ENCODE data around the gene KCNC1. TPM values are rescaled to one million over a fixed set of nuclear protein-coding genes. Genes with fewer than 3 reads are reported as not detected.

Gene KCNC1
- polyA plus RNA-seq, 1 donor from 2014 or later = 8.9 TPM

DNA sequence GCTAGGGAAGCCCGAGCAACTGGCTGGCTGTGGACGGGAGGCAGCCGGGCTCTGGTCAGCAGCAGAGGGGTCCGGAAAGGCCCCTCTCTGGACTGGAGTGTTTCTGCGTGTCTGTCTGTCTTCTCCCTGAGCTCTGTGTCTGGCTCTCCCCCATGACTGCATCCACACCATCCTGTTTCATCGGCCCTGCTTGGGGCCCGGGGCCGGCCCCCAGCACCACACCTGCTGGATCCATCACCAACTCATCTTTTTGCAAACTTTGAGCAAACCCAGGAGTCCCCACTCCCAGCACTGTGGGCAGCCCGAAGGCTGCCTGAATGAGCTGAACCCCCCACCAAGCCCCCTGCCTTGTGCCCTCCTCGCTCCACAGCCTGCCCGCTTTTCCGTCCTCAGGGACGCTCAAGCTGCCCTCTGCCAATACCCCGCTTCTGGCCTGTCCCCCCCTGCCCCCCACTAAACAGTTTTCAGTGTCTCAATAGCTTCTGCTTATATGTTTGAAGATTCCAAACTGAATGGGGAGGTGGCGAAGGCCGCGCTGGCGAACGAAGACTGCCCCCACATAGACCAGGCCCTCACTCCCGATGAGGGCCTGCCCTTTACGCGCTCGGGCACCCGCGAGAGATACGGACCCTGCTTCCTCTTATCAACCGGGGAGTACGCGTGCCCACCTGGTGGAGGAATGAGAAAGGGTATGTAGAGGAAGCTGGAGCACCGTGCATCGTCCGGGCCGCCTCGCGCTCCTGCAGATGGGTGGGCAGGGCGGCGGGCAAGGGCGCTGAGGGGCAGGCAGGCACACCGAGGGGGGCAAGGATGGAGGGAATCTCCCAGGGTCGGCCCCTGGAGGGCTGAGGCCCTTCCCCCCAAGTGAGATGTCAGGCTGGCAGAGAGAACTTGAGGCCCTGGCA, 44.6 kb downstream of the KCNC1 start:
- no peaks in the 10 kb centered on the region for H3F3A ChIP-seq (ENCODE audit: insufficient read depth, low read length, poor library complexity, severe bottlenecking)
- H2AFZ ChIP-seq (ENCODE audit: low read depth, low read length) = no peak overlapping the region
- H3K4me3 ChIP-seq (ENCODE audit: low read length) = no peak overlapping the region
- H3K36me3 ChIP-seq (ENCODE audit: insufficient read depth, low read length) = no peaks in the 10 kb centered on the region
- no peak overlapping the region for H3K4me2 ChIP-seq (ENCODE audit: low read length)
- TF ChIP-seq, protein P1, sequence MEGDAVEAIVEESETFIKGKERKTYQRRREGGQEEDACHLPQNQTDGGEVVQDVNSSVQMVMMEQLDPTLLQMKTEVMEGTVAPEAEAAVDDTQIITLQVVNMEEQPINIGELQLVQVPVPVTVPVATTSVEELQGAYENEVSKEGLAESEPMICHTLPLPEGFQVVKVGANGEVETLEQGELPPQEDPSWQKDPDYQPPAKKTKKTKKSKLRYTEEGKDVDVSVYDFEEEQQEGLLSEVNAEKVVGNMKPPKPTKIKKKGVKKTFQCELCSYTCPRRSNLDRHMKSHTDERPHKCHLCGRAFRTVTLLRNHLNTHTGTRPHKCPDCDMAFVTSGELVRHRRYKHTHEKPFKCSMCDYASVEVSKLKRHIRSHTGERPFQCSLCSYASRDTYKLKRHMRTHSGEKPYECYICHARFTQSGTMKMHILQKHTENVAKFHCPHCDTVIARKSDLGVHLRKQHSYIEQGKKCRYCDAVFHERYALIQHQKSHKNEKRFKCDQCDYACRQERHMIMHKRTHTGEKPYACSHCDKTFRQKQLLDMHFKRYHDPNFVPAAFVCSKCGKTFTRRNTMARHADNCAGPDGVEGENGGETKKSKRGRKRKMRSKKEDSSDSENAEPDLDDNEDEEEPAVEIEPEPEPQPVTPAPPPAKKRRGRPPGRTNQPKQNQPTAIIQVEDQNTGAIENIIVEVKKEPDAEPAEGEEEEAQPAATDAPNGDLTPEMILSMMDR (IDR thresholded peaks at IDR 0.05; ENCODE audit: poor library complexity, severe bottlenecking) = no peak
- TF ChIP-seq EP300 (conservative IDR thresholded peaks at IDR 0.05; ENCODE audit: poor library complexity, severe bottlenecking) (no peak), RAD21 (conservative IDR thresholded peaks at IDR 0.05) (no peak), MXI1 (conservative IDR thresholded peaks at IDR 0.05; ENCODE audit: poor library complexity, severe bottlenecking) (no peak), SMC3 (conservative IDR thresholded peaks at IDR 0.05; ENCODE audit: poor library complexity) (no peak), POLR2AphosphoS5 (IDR thresholded peaks at IDR 0.05) (no peak), TAF1 (IDR thresholded peaks at IDR 0.05; ENCODE audit: low read depth) (no peak), EZH2 (IDR thresholded peaks at IDR 0.05; ENCODE audit: borderline replicate concordance, insufficient read depth, low read length, poor library complexity, severe bottlenecking) (no peak)
- TF ChIP-seq, protein P2, sequence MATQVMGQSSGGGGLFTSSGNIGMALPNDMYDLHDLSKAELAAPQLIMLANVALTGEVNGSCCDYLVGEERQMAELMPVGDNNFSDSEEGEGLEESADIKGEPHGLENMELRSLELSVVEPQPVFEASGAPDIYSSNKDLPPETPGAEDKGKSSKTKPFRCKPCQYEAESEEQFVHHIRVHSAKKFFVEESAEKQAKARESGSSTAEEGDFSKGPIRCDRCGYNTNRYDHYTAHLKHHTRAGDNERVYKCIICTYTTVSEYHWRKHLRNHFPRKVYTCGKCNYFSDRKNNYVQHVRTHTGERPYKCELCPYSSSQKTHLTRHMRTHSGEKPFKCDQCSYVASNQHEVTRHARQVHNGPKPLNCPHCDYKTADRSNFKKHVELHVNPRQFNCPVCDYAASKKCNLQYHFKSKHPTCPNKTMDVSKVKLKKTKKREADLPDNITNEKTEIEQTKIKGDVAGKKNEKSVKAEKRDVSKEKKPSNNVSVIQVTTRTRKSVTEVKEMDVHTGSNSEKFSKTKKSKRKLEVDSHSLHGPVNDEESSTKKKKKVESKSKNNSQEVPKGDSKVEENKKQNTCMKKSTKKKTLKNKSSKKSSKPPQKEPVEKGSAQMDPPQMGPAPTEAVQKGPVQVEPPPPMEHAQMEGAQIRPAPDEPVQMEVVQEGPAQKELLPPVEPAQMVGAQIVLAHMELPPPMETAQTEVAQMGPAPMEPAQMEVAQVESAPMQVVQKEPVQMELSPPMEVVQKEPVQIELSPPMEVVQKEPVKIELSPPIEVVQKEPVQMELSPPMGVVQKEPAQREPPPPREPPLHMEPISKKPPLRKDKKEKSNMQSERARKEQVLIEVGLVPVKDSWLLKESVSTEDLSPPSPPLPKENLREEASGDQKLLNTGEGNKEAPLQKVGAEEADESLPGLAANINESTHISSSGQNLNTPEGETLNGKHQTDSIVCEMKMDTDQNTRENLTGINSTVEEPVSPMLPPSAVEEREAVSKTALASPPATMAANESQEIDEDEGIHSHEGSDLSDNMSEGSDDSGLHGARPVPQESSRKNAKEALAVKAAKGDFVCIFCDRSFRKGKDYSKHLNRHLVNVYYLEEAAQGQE (IDR thresholded peaks at IDR 0.05; ENCODE audit: borderline replicate concordance) = no peak
- no peak overlapping the region for H3K9ac ChIP-seq (ENCODE audit: low read length)
- no peaks in the 10 kb centered on the region for H3K27me3 ChIP-seq (ENCODE audit: insufficient read depth, low read depth, low read length)
- H3K79me2 ChIP-seq (replicated peaks; ENCODE audit: insufficient read depth, low read length) = no peaks in the 10 kb centered on the region
- H3K9me2 ChIP-seq (ENCODE audit: insufficient read depth, low read length) = no peaks in the 10 kb centered on the region
- no peak overlapping the region for H3K27ac ChIP-seq (ENCODE audit: low read length)
- H3K9me3 ChIP-seq (ENCODE audit: low read length) = no peaks in the 10 kb centered on the region
- H4K20me1 ChIP-seq (ENCODE audit: insufficient read depth) = no peaks in the 10 kb centered on the region

DNA sequence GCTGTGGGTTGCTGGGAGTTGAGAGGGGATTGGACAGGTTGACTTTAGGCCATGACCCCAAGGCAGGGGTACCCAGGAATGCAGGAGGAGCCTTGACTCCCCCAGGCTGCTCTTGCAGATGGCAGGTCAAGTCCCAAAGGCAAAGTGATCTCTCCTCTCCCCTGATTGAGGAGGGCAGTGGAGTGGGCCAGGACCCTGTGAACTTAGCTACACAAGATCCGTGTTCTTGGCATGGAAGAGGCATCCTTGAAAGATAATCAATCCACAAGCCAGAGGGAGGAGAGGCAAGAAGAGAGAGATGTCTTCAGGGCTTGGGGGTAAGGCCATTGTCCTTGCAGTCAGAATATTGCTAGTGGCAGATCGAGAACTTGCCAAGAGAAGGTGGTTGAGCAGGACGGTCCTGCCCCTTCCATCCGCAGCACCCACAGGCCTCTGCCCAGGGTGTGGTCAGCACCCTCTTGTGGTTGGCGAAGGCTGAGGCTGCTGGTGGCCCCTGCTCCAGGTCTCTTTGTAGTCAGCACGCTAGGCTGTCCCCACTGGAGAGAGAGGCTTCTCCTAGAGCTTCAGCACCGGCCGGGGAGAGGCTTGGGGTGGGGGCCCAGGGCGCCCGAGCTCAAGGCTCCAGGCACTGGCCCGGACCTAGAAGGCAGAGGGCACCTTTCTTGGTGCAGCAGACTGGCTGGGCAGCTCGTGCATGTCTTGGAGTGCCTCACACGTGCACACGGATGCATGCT, 45.4 kb downstream of the KCNC1 start:
- no peaks in the 10 kb centered on the region for H3K9me3 ChIP-seq (ENCODE audit: low read length)
- H3F3A ChIP-seq (ENCODE audit: insufficient read depth, low read length, poor library complexity, severe bottlenecking) = no peaks in the 10 kb centered on the region
- no peak overlapping the region for H3K27ac ChIP-seq (ENCODE audit: low read length)
- H3K9ac ChIP-seq (ENCODE audit: low read length) = no peak overlapping the region
- no peak overlapping the region for H3K4me2 ChIP-seq (ENCODE audit: low read length)
- H3K4me3 ChIP-seq (ENCODE audit: low read length) = no peak overlapping the region
- H3K27me3 ChIP-seq (ENCODE audit: insufficient read depth, low read depth, low read length) = no peaks in the 10 kb centered on the region
- no peaks in the 10 kb centered on the region for H3K9me2 ChIP-seq (ENCODE audit: insufficient read depth, low read length)
- no peak for TF ChIP-seq EZH2 (IDR thresholded peaks at IDR 0.05; ENCODE audit: borderline replicate concordance, insufficient read depth, low read length, poor library complexity, severe bottlenecking)
- TF ChIP-seq MXI1 (conservative IDR thresholded peaks at IDR 0.05; ENCODE audit: poor library complexity, severe bottlenecking) = no peak
- no peak for TF ChIP-seq TAF1 (IDR thresholded peaks at IDR 0.05; ENCODE audit: low read depth)
- TF ChIP-seq, protein P1 (IDR thresholded peaks at IDR 0.05; ENCODE audit: poor library complexity, severe bottlenecking) = no peak
- TF ChIP-seq SMC3 (conservative IDR thresholded peaks at IDR 0.05; ENCODE audit: poor library complexity) = no peak
- TF ChIP-seq POLR2AphosphoS5 (IDR thresholded peaks at IDR 0.05) = no peak
- H3K79me2 ChIP-seq (replicated peaks; ENCODE audit: insufficient read depth, low read length) = no peaks in the 10 kb centered on the region
- H3K36me3 ChIP-seq (ENCODE audit: insufficient read depth, low read length) = no peaks in the 10 kb centered on the region
- H4K20me1 ChIP-seq (ENCODE audit: insufficient read depth) = no peaks in the 10 kb centered on the region
- H2AFZ ChIP-seq (ENCODE audit: low read depth, low read length) = no peak overlapping the region
